Caco-2 (cell line): ENCODE results near the gene SUSD1. TPM values are rescaled to one million over a fixed set of nuclear protein-coding genes. Genes with fewer than 3 reads are reported as not detected.
"Not testable (repeated sequence)": the region's sequence is repeated elsewhere in the genome, so short reads cannot be mapped to it uniquely, and the experiment has no call there.

ENCODE experiments used
- BruUV-seq: library from RNA; stranded (reverse); fragments of 400-500 nt; replicated peaks from 2 replicates; lab custom pipeline; 2021; lab: Mats Ljungman, UMichigan
- CTCF ChIA-PET: fragments of 300-600 bp; sonication (Branson Sonifier 250); formaldehyde crosslinking; loops from one replicate; lab custom pipeline; 2022; ENCODE audit warnings: antibody characterized with exemption; lab: Charles Lee
- POLR2A ChIA-PET: fragments of 300-600 bp; sonication (Branson Sonifier 250); formaldehyde crosslinking; loops from one replicate; lab custom pipeline; 2022; ENCODE audit warnings: antibody characterized with exemption; lab: Charles Lee
- DNase-seq, 2 experiments: peaks; one replicate each; pipeline versions ENCODE4 v3.0.0 to v3.0.0-alpha.2; 2020 to 2022
- H3K27me3 ChIP-seq: replicated peaks from 2 replicates; pipeline ENCODE4 v1.6.0; 2011; ENCODE audit warnings: low read length; ENCODE audit not compliant: control insufficient read depth, insufficient read depth
- H3K36me3 ChIP-seq: 2 replicates; pipeline ENCODE4 v1.5.1; 2011; ENCODE audit warnings: low read length; ENCODE audit not compliant: control insufficient read depth, insufficient read depth
- H3K4me1 ChIP-seq: fragments of 250-450 bp; sonication (Bioruptor Pico); 2 replicates; pipeline ENCODE4 v1.5.1; 2020; ENCODE audit warnings: mild to moderate bottlenecking
- H3K4me3 ChIP-seq: 2 replicates; pipeline ENCODE4 v1.5.1; 2011; ENCODE audit warnings: low read depth, mild to moderate bottlenecking, control low read depth, low read length
- H3K9me3 ChIP-seq: fragments of 250-450 bp; sonication (Bioruptor Pico); 2 replicates; pipeline ENCODE4 v1.5.1; 2020; ENCODE audit warnings: mild to moderate bottlenecking, moderate library complexity
- H3K27ac Mint-ChIP-seq: one replicate; pipeline ENCODE4 v1.8.0; 2022; ENCODE audit warnings: mixed read lengths; ENCODE audit not compliant: unreplicated experiment
- H3K27me3 Mint-ChIP-seq: one replicate; pipeline ENCODE4 v1.8.0; 2022; ENCODE audit warnings: mixed read lengths; ENCODE audit not compliant: insufficient read depth, unreplicated experiment
- H3K36me3 Mint-ChIP-seq: one replicate; pipeline ENCODE4 v1.8.0; 2022; ENCODE audit warnings: mild to moderate bottlenecking, mixed read lengths; ENCODE audit not compliant: insufficient read depth, unreplicated experiment
- H3K4me1 Mint-ChIP-seq: one replicate; pipeline ENCODE4 v1.8.0; 2022; ENCODE audit warnings: low read depth, mixed read lengths; ENCODE audit not compliant: unreplicated experiment
- H3K4me3 Mint-ChIP-seq: one replicate; pipeline ENCODE4 v1.8.0; 2022; ENCODE audit warnings: mild to moderate bottlenecking, moderate library complexity, mixed read lengths; ENCODE audit not compliant: unreplicated experiment
- H3K9me3 Mint-ChIP-seq: one replicate; pipeline ENCODE4 v1.8.0; 2022; ENCODE audit warnings: mixed read lengths; ENCODE audit not compliant: unreplicated experiment
- CTCF ChIP-seq, 2 experiments: fragments of 200-600 bp in 1 of 2; IDR thresholded peaks; 1 replicate in 1 of 2; 2 replicates in 1 of 2; pipeline versions ENCODE4 v1.5.1 to v1.8.0; 2011 to 2022; ENCODE audit warnings: antibody characterized with exemption in 1 of 2, control low read depth in 1 of 2, inconsistent platforms in 1 of 2, low read depth in 1 of 2, low read length in 1 of 2, mild to moderate bottlenecking in 1 of 2, moderate library complexity in 1 of 2; ENCODE audit not compliant: insufficient read depth in 1 of 2, severe bottlenecking in 1 of 2, unreplicated experiment in 1 of 2
- intact Hi-C: fragments of 100-400 bp; cut with micrococcal nuclease; formaldehyde crosslinking; loops from one replicate; pipeline ENCODE4 v1.10.0; 2022; ENCODE audit not compliant: unreplicated experiment
- total RNA-seq: library from RNA; stranded (reverse); gene quantifications from 2 replicates; pipeline ENCODE4 v1.2.3, GENCODE V29; 2022

SUSD1 gene
- total RNA-seq, 1 experiment from 2014 or later, result 53.4 TPM

GRCh38 chr9:112194969-112195431 is 19.9 kb upstream of the SUSD1 start:
- POLR2A ChIA-PET, result no interaction called here
- H3K4me3 ChIP-seq, result no peak overlapping the region
- no peak overlapping the region for H3K27ac Mint-ChIP-seq
- no peaks in the 10 kb centered on the region for H3K27me3 ChIP-seq
- TF ChIP-seq CTCF (IDR thresholded peaks at IDR 0.05; ENCODE audit: insufficient read depth in 1 of 2, low read depth in 1 of 2, low read length in 1 of 2, severe bottlenecking in 1 of 2, unreplicated experiment in 1 of 2), result no peak
- peaks cover 4% of the 10 kb centered on the region for H3K36me3 Mint-ChIP-seq
- CTCF ChIA-PET, result no interaction called here
- peaks cover 7% of the 10 kb centered on the region for H3K4me1 Mint-ChIP-seq
- H3K27me3 Mint-ChIP-seq, result no peaks in the 10 kb centered on the region
- intact Hi-C loops, result no loop called here
- H3K4me1 ChIP-seq, result peaks cover 10% of the 10 kb centered on the region
- H3K9me3 Mint-ChIP-seq, result no peaks in the 10 kb centered on the region
- no peaks in the 10 kb centered on the region for H3K36me3 ChIP-seq
- BruUV-seq, result no TSS peak
- H3K9me3 ChIP-seq, result no peaks in the 10 kb centered on the region
- DNase-seq, result no peak
- no peak overlapping the region for H3K4me3 Mint-ChIP-seq

GRCh38 chr9:112193572-112194288 is 18.6 kb upstream of the SUSD1 start:
- H3K4me1 Mint-ChIP-seq, result no peaks in the 10 kb centered on the region
- intact Hi-C loops, result no loop called here
- no peak for DNase-seq
- POLR2A ChIA-PET, result no interaction called here
- no peak overlapping the region for H3K4me3 ChIP-seq
- H3K4me1 ChIP-seq, result peaks cover 14% of the 10 kb centered on the region
- CTCF ChIA-PET, result no interaction called here
- H3K4me3 Mint-ChIP-seq, result no peak overlapping the region
- H3K27me3 Mint-ChIP-seq, result no peaks in the 10 kb centered on the region
- H3K36me3 Mint-ChIP-seq, result no peaks in the 10 kb centered on the region
- no peak overlapping the region for H3K27ac Mint-ChIP-seq
- no TSS peak for BruUV-seq
- H3K9me3 Mint-ChIP-seq, result no peaks in the 10 kb centered on the region
- no peaks in the 10 kb centered on the region for H3K36me3 ChIP-seq
- no peaks in the 10 kb centered on the region for H3K27me3 ChIP-seq
- TF ChIP-seq CTCF (IDR thresholded peaks at IDR 0.05; ENCODE audit: insufficient read depth in 1 of 2, low read depth in 1 of 2, low read length in 1 of 2, severe bottlenecking in 1 of 2, unreplicated experiment in 1 of 2), result no peak
- no peaks in the 10 kb centered on the region for H3K9me3 ChIP-seq

GRCh38 chr9:112190320-112190719 is 15.2 kb upstream of the SUSD1 start:
- H3K27me3 ChIP-seq, CTCF ChIA-PET, H3K27ac Mint-ChIP-seq, H3K4me1 Mint-ChIP-seq, BruUV-seq, H3K9me3 ChIP-seq, H3K36me3 ChIP-seq, H3K9me3 Mint-ChIP-seq, H3K4me3 ChIP-seq, H3K36me3 Mint-ChIP-seq, POLR2A ChIA-PET, H3K27me3 Mint-ChIP-seq, DNase-seq, intact Hi-C loops, H3K4me3 Mint-ChIP-seq: not testable (repeated sequence)
- 0 out of 2 replicates have a peak, but pooled peaks cover 11% of the 10 kb centered on the region for H3K4me1 ChIP-seq
